Smooth muscle cell (in vitro differentiated cells): ENCODE measurements around the gene EVX1. TPM values are rescaled to one million over a fixed set of nuclear protein-coding genes. Genes with fewer than 3 reads are reported as not detected.

Source experiments
- DNase-seq: peaks from one replicate; lab custom pipeline; 2025; ENCODE audit not compliant: unreplicated experiment; lab: John Stamatoyannopoulos, UW
- H2AFZ ChIP-seq: fragments of 200-600 bp; sonication (generic); 2 replicates; pipeline ENCODE4 v1.6.0; 2016; ENCODE audit warnings: antibody characterized with exemption, low read depth, mild to moderate bottlenecking
- H3F3A ChIP-seq: fragments of 200-600 bp; sonication (generic); 2 replicates; pipeline ENCODE4 v1.6.0; 2017; ENCODE audit warnings: antibody characterized with exemption, low read depth
- H3K27ac ChIP-seq: fragments of 200-600 bp; sonication (generic); 2 replicates; pipeline ENCODE4 v1.5.1; 2016; ENCODE audit warnings: low read depth, mild to moderate bottlenecking
- H3K27me3 ChIP-seq: fragments of 200-600 bp; sonication (generic); 2 replicates; pipeline ENCODE4 v1.6.1; 2016; ENCODE audit warnings: low read depth, mild to moderate bottlenecking
- H3K36me3 ChIP-seq: fragments of 200-600 bp; sonication (generic); 2 replicates; pipeline ENCODE4 v1.5.1; 2016; ENCODE audit warnings: low read depth
- H3K4me1 ChIP-seq: fragments of 200-600 bp; sonication (generic); 2 replicates; pipeline ENCODE4 v1.5.1; 2016; ENCODE audit warnings: low read depth
- H3K4me2 ChIP-seq: fragments of 200-600 bp; sonication (generic); 2 replicates; pipeline ENCODE4 v1.6.0; 2016; ENCODE audit warnings: mild to moderate bottlenecking
- H3K4me3 ChIP-seq: fragments of 200-600 bp; sonication (generic); 2 replicates; pipeline ENCODE4 v1.5.1; 2016; ENCODE audit warnings: mild to moderate bottlenecking
- H3K79me2 ChIP-seq: fragments of 200-600 bp; sonication (generic); 2 replicates; pipeline ENCODE4 v1.6.0; 2016; ENCODE audit warnings: low read depth, mild to moderate bottlenecking
- H3K9ac ChIP-seq: fragments of 200-600 bp; sonication (generic); 2 replicates; pipeline ENCODE4 v1.6.0; 2016; ENCODE audit warnings: low read depth
- H3K9me3 ChIP-seq: fragments of 200-600 bp; sonication (generic); replicated peaks from 2 replicates; pipeline ENCODE4 v1.5.1; 2016; ENCODE audit warnings: low read depth
- H4K20me1 ChIP-seq: fragments of 200-600 bp; sonication (generic); 2 replicates; pipeline ENCODE4 v1.6.0; 2016; ENCODE audit warnings: low read depth
- CTCF ChIP-seq: fragments of 200-600 bp; sonication (generic); IDR thresholded peaks from 2 replicates; pipeline ENCODE4 v1.5.1; 2017; ENCODE audit warnings: borderline replicate concordance, mild to moderate bottlenecking, antibody characterized with exemption; ENCODE audit not compliant: insufficient read depth, poor library complexity, severe bottlenecking
- WGBS: methylation state at CpG from one replicate; pipeline ENCODE4 v1.1.7; 2016; ENCODE audit warnings: low lambda C conversion rate; 5-methylcytosine and 5-hydroxymethylcytosine counted together
- polyA plus RNA-seq: library from polyadenylated mRNA; unstranded; fragments of >200 nt; fragmentation: Nextera tagmentation; extraction: Ambion mirVana; gene quantifications from 2 replicates; pipeline ENCODE4 v1.2.1, GENCODE V29; 2016
- total RNA-seq: library from RNA; depleted of rRNA; stranded (reverse); fragments of >200 nt; gene quantifications from 2 replicates; pipeline ENCODE4 v1.2.3, GENCODE V29; 2014

Gene EVX1
- total and polyA plus RNA-seq, 2 experiments from 2014 or later = 0.36 to 2.0 TPM

GRCh38 chr7:27250557-27251070 is 8.0 kb downstream of the EVX1 start:
- Histone ChIP-seq H3K27ac (no peak overlapping the region), H3F3A (peaks cover 9% of the 10 kb centered on the region), H3K4me1 (peaks cover 29% of the 10 kb centered on the region), H3K27me3 (peaks cover 67% of the 10 kb centered on the region), H3K9ac (no peak overlapping the region), H3K9me3 (no peaks in the 10 kb centered on the region), H3K4me2 (peak overlapping the region; percentile 81), H4K20me1 (no peaks in the 10 kb centered on the region), H2AFZ (no peak overlapping the region), H3K79me2 (no peaks in the 10 kb centered on the region), H3K36me3 (no peaks in the 10 kb centered on the region), H3K4me3 (no peak overlapping the region)
- DNase-seq = no peak
- 32% methylated on average over 6 of the region's 6 CpGs for WGBS
- TF ChIP-seq CTCF = no peak

- peak overlapping the region; percentile 81 for H3K4me2 ChIP-seq
- H3K4me3 ChIP-seq = peak overlapping the region; percentile 23
- peaks cover 29% of the 10 kb centered on the region for H3K4me1 ChIP-seq
- H3K27me3 ChIP-seq = peaks cover 61% of the 10 kb centered on the region
- TF ChIP-seq CTCF = no peak
- H3K27ac ChIP-seq = no peak overlapping the region
- H3K9ac ChIP-seq = no peak overlapping the region
- H3F3A ChIP-seq = peaks cover 9% of the 10 kb centered on the region
- H3K79me2 ChIP-seq = no peaks in the 10 kb centered on the region
- DNase-seq = no peak
- no peaks in the 10 kb centered on the region for H4K20me1 ChIP-seq
- no peaks in the 10 kb centered on the region for H3K9me3 ChIP-seq
- no peaks in the 10 kb centered on the region for H3K36me3 ChIP-seq
- H2AFZ ChIP-seq = peak overlapping the region; percentile 80
- 31% methylated on average over 29 of the region's 29 CpGs for WGBS
Measured at GRCh38 chr7:27251136-27251651, 8.6 kb downstream of the EVX1 start.

GRCh38 chr7:27251652-27252590 is 9.3 kb downstream of the EVX1 start:
- Histone ChIP-seq H3K9ac (no peak overlapping the region), H3F3A (peaks cover 9% of the 10 kb centered on the region), H3K27me3 (peaks cover 54% of the 10 kb centered on the region), H3K36me3 (no peaks in the 10 kb centered on the region), H3K4me1 (peaks cover 29% of the 10 kb centered on the region), H3K27ac (no peak overlapping the region), H2AFZ (peak overlapping the region; percentile 80), H3K79me2 (no peaks in the 10 kb centered on the region), H4K20me1 (no peaks in the 10 kb centered on the region), H3K4me2 (peak overlapping the region; percentile 81), H3K9me3 (no peaks in the 10 kb centered on the region), H3K4me3 (peak overlapping the region; percentile 23)
- DNase-seq = no peak
- TF ChIP-seq CTCF = no peak
- 27% methylated on average over 72 of the region's 72 CpGs for WGBS
